Measurements from ENCODE around the gene TFG. TPM values are rescaled to one million over a fixed set of nuclear protein-coding genes. Genes with fewer than 3 reads are reported as not detected.

The TFG gene
- polyA plus RNA-seq, 1 experiment = 97.7 TPM

GRCh38 chr3:100719136-100719535 is 9.8 kb downstream of the TFG start:
- H3K27me3 ChIP-seq (ENCODE audit: control insufficient read depth, insufficient read depth, low read length) = no peaks in the 10 kb centered on the region
- ChIA-PET CTCF (interaction anchor here (1.2 to 1.6 kb wide), 2 partner anchors 10 to 17 kb away, joined by 3 to 4 read pairs; partner anchors contain the start of gene TFG), POLR2A (no interaction called here)
- no peak for DNase-seq (ENCODE audit: low read depth)
- TF ChIP-seq, protein P1, sequence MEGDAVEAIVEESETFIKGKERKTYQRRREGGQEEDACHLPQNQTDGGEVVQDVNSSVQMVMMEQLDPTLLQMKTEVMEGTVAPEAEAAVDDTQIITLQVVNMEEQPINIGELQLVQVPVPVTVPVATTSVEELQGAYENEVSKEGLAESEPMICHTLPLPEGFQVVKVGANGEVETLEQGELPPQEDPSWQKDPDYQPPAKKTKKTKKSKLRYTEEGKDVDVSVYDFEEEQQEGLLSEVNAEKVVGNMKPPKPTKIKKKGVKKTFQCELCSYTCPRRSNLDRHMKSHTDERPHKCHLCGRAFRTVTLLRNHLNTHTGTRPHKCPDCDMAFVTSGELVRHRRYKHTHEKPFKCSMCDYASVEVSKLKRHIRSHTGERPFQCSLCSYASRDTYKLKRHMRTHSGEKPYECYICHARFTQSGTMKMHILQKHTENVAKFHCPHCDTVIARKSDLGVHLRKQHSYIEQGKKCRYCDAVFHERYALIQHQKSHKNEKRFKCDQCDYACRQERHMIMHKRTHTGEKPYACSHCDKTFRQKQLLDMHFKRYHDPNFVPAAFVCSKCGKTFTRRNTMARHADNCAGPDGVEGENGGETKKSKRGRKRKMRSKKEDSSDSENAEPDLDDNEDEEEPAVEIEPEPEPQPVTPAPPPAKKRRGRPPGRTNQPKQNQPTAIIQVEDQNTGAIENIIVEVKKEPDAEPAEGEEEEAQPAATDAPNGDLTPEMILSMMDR (IDR thresholded peaks at IDR 0.05; ENCODE audit: insufficient read depth, low read depth, low read length) = no peak
- peaks cover 5% of the 10 kb centered on the region for H3K36me3 ChIP-seq (ENCODE audit: control insufficient read depth, insufficient read depth, low read length)
- H3K4me3 ChIP-seq (ENCODE audit: low read depth, low read length) = no peak overlapping the region

DNA sequence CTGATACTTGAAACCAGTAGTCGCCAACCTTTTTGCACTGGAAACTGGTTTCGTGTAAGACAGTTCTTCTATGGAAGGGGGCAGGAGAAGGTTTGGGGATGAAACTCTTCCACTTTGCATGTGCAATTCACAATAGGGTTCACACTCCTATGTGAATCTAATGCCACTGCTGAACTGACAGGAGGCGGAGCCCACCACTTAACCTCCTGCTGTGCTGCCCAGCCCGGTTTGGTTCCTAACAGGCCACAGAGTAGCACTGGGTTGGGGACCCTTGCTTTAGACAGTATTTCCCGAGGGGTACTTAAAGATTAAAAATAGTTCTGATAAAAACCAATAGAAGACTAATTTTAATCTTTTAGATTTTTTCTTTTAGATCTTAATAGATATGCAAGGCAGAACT is 11.1 kb downstream of the TFG start:
- ChIA-PET POLR2A (interaction anchor here (0.7 kb wide), 1 partner anchor 10 kb away, joined by 4 read pairs; no protein-coding TSS in a partner anchor), CTCF (no interaction called here)
- DNase-seq (ENCODE audit: low read depth) = no peak
- H3K27me3 ChIP-seq (ENCODE audit: control insufficient read depth, insufficient read depth, low read length) = no peaks in the 10 kb centered on the region
- peaks cover 5% of the 10 kb centered on the region for H3K36me3 ChIP-seq (ENCODE audit: control insufficient read depth, insufficient read depth, low read length)
- TF ChIP-seq, protein P1 (IDR thresholded peaks at IDR 0.05; ENCODE audit: insufficient read depth, low read depth, low read length) = no peak
- no peak overlapping the region for H3K4me3 ChIP-seq (ENCODE audit: low read depth, low read length)

DNA sequence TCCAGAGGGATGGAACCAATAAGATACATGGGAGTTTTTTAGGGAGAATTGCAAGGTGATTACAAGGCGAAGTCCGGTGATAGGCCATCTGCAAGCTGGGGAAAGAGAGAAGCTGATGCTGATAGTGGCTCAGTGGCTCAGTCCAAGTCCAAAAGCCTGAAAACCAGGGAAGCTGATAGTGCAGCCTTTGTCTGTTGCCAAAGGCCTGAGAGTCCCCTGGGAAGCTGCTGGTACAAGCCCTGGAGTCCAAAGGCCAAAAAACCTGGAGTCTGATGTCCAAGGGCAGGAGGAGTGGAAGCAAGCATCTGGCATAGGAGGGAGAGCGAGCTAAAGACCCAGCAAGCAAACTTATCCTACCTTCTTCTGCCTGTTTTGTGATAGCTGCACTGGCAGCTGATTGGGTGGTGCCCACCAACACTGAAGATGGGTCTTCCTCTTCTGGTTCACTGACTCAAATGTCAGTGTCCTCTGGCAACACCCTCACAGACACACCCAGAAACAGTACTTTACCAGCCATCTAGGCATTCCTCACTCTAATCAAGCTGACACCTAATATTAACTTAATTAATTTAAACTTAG is 16.7 kb downstream of the TFG start:
- no peak for DNase-seq (ENCODE audit: low read depth)
- TF ChIP-seq, protein P1 (IDR thresholded peaks at IDR 0.05; ENCODE audit: insufficient read depth, low read depth, low read length) = no peak
- Histone ChIP-seq H3K4me3 (ENCODE audit: low read depth, low read length) (no peak overlapping the region), H3K27me3 (ENCODE audit: control insufficient read depth, insufficient read depth, low read length) (no peaks in the 10 kb centered on the region), H3K36me3 (ENCODE audit: control insufficient read depth, insufficient read depth, low read length) (peaks cover 9% of the 10 kb centered on the region)
- CTCF ChIA-PET = interaction anchor here (1.0 to 1.8 kb wide), 4 partner anchors 9 to 16 kb away, joined by 4 to 5 read pairs (median 5); no protein-coding TSS in a partner anchor
- POLR2A ChIA-PET = interaction anchor here (0.6 kb wide), 1 partner anchor 125 kb away, joined by 14 read pairs; no protein-coding TSS in a partner anchor

DNA sequence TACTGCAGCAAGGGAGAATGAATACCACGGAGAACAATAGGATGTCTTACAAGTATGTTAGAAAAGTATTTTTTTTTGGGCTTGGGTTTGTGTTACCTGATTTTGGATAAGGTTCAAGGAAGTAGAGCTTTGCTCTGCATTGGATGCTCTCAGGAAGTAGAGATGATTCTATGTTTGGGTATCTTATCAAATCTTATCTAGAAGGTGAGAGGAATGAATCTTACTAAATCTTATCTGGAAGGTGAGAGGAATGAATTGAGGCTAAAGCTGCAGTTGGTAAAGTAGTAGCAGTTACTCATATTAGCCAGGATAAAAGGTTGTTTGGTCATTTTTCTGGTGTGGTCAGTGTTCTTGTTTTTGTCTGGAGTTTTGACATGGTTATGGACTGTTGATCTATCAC is 17.4 kb downstream of the TFG start:
- no peaks in the 10 kb centered on the region for H3K27me3 ChIP-seq (ENCODE audit: control insufficient read depth, insufficient read depth, low read length)
- H3K4me3 ChIP-seq (ENCODE audit: low read depth, low read length) = no peak overlapping the region
- TF ChIP-seq, protein P1 (IDR thresholded peaks at IDR 0.05; ENCODE audit: insufficient read depth, low read depth, low read length) = no peak
- ChIA-PET POLR2A (no interaction called here), CTCF (interaction anchor here (1.0 to 1.8 kb wide), 4 partner anchors 8 to 17 kb away, joined by 4 to 5 read pairs (median 5); no protein-coding TSS in a partner anchor)
- H3K36me3 ChIP-seq (ENCODE audit: control insufficient read depth, insufficient read depth, low read length) = peaks cover 7% of the 10 kb centered on the region
- DNase-seq (ENCODE audit: low read depth) = no peak

GRCh38 chr3:100730524-100730923 is 21.2 kb downstream of the TFG start:
- ChIA-PET CTCF (interaction anchor here (1.6 kb wide), 1 partner anchor 9 kb away, joined by 3 read pairs; no protein-coding TSS in a partner anchor), POLR2A (interaction anchor here (0.5 kb wide), 1 partner anchor 10 kb away, joined by 4 read pairs; no protein-coding TSS in a partner anchor)
- no peaks in the 10 kb centered on the region for H3K27me3 ChIP-seq (ENCODE audit: control insufficient read depth, insufficient read depth, low read length)
- H3K36me3 ChIP-seq (ENCODE audit: control insufficient read depth, insufficient read depth, low read length) = peaks cover 8% of the 10 kb centered on the region
- TF ChIP-seq, protein P1 (IDR thresholded peaks at IDR 0.05; ENCODE audit: insufficient read depth, low read depth, low read length) = no peak
- no peak for DNase-seq (ENCODE audit: low read depth)
- no peak overlapping the region for H3K4me3 ChIP-seq (ENCODE audit: low read depth, low read length)

Data from BJ (cell line).